ENCODE data around the gene FMN1.

Gene FMN1

DNA sequence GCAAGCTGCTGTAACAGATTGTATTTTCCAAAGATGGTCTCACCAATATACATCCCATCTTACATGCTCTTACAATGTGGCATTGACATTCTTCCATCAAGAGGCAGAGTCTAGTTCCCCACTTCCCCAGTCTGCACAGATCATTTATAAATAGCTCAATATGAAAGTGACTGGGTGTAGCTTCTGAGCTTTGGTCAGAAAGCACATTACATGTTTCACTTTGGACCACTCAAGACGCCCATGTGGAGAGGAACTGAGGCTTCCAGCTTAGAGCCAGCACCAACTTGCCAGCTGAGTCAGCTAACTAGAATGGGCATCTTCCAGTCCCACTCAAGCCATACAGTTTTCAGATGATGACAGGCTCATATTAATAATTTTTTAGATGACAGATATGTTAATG lies 431.2 kb downstream of the FMN1 start:
- no peak overlapping the region for H3K9ac ChIP-seq (ENCODE audit: low read length)
- no peaks in the 10 kb centered on the region for H3K27me3 ChIP-seq (ENCODE audit: control insufficient read depth, insufficient read depth, low read length)
- no peak overlapping the region for H3K27ac ChIP-seq (ENCODE audit: low read length)
- H3K4me1 ChIP-seq (ENCODE audit: control insufficient read depth, low read depth, low read length), result no peaks in the 10 kb centered on the region
- no peak overlapping the region for H3K4me3 ChIP-seq (ENCODE audit: low read length)
- H3K9me3 ChIP-seq (ENCODE audit: control insufficient read depth, low read depth, low read length), result no peaks in the 10 kb centered on the region
- no peaks in the 10 kb centered on the region for H3K36me3 ChIP-seq (ENCODE audit: control insufficient read depth, low read depth, low read length)

DNA sequence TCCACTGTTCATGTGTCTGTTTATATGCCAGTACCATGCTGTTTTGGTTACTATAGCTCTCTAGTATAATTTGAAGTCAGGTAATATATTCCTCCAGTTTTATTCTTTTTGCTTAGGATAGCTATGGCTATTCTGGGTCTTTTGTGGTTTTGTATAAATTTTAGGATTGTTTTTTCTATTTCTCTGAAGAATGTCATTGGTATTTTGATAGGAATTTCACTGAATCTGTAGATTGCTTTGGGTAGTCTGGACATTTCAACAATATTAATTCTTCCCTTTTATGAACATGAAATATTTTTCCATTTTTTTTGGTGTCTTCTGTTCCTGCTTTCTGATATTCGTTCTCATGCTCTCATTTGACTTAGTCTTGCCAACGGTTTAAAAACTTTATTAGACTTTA lies 437.1 kb downstream of the FMN1 start:
- H3K27me3 ChIP-seq (ENCODE audit: control insufficient read depth, insufficient read depth, low read length), result no peaks in the 10 kb centered on the region
- H3K4me3 ChIP-seq (ENCODE audit: low read length), result no peak overlapping the region
- H3K9me3 ChIP-seq (ENCODE audit: control insufficient read depth, low read depth, low read length), result no peaks in the 10 kb centered on the region
- no peak overlapping the region for H3K9ac ChIP-seq (ENCODE audit: low read length)
- no peaks in the 10 kb centered on the region for H3K4me1 ChIP-seq (ENCODE audit: control insufficient read depth, low read depth, low read length)
- no peaks in the 10 kb centered on the region for H3K36me3 ChIP-seq (ENCODE audit: control insufficient read depth, low read depth, low read length)
- no peak overlapping the region for H3K27ac ChIP-seq (ENCODE audit: low read length)

DNA sequence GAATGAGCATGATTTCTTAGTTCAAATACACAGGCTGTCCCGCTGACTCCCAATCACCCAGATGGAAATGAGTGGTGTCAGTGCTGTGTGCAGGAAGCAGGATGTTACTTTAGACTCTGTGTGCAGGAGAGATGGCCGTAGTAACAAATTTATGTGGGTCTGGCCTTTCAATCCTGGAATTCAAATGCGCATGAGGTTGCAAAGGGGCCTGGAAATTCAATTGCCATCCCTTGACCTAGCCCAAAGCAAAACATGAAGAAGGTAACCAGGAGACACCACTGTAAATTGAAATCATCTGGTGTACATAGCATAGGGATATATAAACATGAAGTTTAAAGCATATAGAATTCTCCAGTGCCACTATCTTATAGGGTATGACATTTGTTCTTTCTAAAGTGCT lies 443.5 kb downstream of the FMN1 start:
- Histone ChIP-seq H3K27me3 (ENCODE audit: control insufficient read depth, insufficient read depth, low read length) (no peaks in the 10 kb centered on the region), H3K4me1 (ENCODE audit: control insufficient read depth, low read depth, low read length) (no peaks in the 10 kb centered on the region), H3K4me3 (ENCODE audit: low read length) (no peak overlapping the region), H3K9ac (ENCODE audit: low read length) (no peak overlapping the region), H3K9me3 (ENCODE audit: control insufficient read depth, low read depth, low read length) (no peaks in the 10 kb centered on the region), H3K27ac (ENCODE audit: low read length) (no peak overlapping the region), H3K36me3 (ENCODE audit: control insufficient read depth, low read depth, low read length) (no peaks in the 10 kb centered on the region)

DNA sequence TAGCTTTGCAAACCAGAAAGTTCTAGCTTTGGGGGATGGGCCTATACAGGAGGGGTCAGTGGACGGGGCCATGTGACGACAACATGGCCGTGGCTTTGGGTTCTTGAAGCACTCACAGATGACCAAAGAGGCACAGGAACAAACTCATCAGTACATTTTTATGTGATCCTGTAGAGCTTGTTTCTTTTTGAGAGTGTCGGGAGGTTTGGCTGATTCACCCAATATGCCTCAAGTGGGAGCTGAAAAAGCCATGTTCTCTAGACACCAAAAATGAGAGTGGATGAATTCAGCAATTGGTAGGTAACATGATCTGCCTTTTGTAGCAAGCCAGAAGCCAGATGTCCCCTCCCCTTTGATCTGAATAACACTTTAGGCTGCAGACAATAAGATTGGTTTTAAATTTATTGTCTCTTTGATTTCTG lies 446.6 kb downstream of the FMN1 start:
- Histone ChIP-seq H3K4me3 (ENCODE audit: low read length) (no peak overlapping the region), H3K27ac (ENCODE audit: low read length) (no peak overlapping the region), H3K9me3 (ENCODE audit: control insufficient read depth, low read depth, low read length) (no peaks in the 10 kb centered on the region)

DNA sequence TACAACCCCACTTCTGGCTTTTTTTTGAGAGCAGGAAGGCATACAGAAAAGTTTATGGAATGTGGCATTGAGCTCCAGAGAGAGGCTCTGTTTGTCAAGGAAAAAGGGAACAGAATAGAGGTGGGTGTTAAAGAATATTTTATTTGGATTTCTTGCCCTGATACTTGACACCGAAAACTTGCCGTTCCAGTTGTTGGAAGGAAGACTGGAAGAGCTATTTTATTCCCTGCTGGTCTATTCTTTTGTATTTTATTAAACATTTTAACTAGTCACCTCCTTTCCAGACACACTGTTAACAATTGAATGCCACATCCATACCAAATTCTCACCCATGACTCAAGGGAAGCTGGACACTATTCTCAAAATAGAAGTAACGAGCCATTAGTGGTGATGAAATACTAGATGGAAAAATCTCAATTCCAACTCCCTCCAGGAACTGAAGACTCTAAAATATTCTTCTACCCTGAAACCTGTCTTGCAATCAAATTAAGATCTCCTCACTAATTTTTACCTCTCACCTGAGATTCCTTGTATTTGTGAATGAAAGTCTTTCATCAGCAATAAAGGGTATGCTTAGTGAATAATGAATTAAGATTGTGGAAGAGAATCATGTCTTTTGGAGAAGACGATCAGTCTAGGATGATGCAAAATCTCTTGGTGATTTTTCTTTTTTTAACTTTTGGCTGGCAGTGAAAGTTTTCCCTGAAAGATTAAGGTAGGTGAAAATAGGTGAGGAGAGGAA lies 448.2 kb downstream of the FMN1 start:
- Histone ChIP-seq H3K27ac (ENCODE audit: low read length) (no peak overlapping the region), H3K36me3 (ENCODE audit: control insufficient read depth, low read depth, low read length) (no peaks in the 10 kb centered on the region), H3K4me3 (ENCODE audit: low read length) (no peak overlapping the region), H3K9ac (ENCODE audit: low read length) (no peak overlapping the region), H3K27me3 (ENCODE audit: control insufficient read depth, insufficient read depth, low read length) (no peaks in the 10 kb centered on the region), H3K9me3 (ENCODE audit: control insufficient read depth, low read depth, low read length) (no peaks in the 10 kb centered on the region), H3K4me1 (ENCODE audit: control insufficient read depth, low read depth, low read length) (no peaks in the 10 kb centered on the region)

More for the DNA sequence above, 446.6 kb downstream of the FMN1 start:
- H3K36me3 ChIP-seq (ENCODE audit: control insufficient read depth, low read depth, low read length), result no peaks in the 10 kb centered on the region
- H3K9ac ChIP-seq (ENCODE audit: low read length), result no peak overlapping the region
- no peaks in the 10 kb centered on the region for H3K4me1 ChIP-seq (ENCODE audit: control insufficient read depth, low read depth, low read length)
- no peaks in the 10 kb centered on the region for H3K27me3 ChIP-seq (ENCODE audit: control insufficient read depth, insufficient read depth, low read length)

DNA sequence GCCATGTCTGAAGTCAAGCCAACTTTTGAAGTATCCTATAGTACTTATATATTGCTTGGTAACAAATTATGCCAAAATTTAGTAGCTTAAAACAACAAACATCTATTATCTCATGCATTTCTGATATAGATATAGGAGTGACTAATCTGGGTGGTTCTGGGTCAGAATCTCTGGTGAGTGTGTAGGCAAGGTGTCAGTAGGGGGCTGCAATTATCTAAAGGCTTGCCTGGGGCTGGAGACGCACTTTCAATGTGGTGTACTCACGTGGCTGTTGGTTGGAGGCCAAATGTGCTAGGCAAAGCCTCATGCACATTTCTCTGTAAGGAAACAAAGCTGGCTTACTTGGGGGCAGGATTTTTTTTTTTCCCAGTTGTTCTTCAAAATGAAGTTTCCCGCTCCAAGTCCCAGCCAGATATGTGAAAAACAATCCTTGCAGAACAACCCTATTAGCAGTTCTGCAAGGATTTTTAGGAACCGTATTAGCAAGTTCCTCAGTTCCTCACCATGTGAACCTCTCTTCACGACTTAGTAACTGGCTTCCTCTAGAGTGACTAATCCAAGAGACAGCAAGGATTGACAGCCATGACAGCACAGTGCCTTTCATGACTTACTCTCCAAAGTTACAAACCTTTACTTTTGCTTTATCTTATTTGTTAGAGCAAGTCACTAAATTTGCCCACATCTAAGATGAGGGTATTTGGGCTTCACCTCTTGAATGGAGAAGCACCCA lies 450.9 kb downstream of the FMN1 start:
- H3K27me3 ChIP-seq (ENCODE audit: control insufficient read depth, insufficient read depth, low read length), result no peaks in the 10 kb centered on the region
- H3K4me1 ChIP-seq (ENCODE audit: control insufficient read depth, low read depth, low read length), result no peaks in the 10 kb centered on the region
- no peaks in the 10 kb centered on the region for H3K9me3 ChIP-seq (ENCODE audit: control insufficient read depth, low read depth, low read length)
- no peak overlapping the region for H3K9ac ChIP-seq (ENCODE audit: low read length)
- no peak overlapping the region for H3K27ac ChIP-seq (ENCODE audit: low read length)
- H3K4me3 ChIP-seq (ENCODE audit: low read length), result no peak overlapping the region
- no peaks in the 10 kb centered on the region for H3K36me3 ChIP-seq (ENCODE audit: control insufficient read depth, low read depth, low read length)

DNA sequence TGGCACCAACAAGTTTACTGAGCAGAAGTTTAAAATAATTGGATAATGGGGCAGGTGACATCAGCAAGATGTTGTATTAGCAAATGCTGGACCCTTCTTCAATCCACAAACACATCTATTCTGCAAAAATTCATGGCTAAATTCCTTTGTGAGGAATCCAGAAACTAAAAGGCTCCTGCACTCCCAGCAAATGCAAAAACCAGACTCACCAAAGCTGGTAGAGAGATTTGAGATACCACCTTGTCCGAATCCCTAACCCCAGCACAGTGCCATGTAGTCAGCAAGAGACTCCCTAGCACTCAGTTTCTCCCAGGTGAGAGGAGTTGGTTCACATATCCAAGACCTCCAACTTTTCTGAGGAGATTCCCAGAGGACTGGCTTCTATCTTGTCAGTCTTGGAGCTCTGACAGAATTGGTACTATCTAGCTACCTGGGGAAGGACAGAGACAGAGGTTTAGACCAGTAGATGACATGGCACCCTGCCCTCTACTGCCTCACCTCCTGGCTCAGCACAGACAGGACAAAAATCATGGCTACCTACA lies 454.9 kb downstream of the FMN1 start:
- Histone ChIP-seq H3K4me1 (ENCODE audit: control insufficient read depth, low read depth, low read length) (no peaks in the 10 kb centered on the region), H3K36me3 (ENCODE audit: control insufficient read depth, low read depth, low read length) (no peaks in the 10 kb centered on the region), H3K4me3 (ENCODE audit: low read length) (no peak overlapping the region), H3K27me3 (ENCODE audit: control insufficient read depth, insufficient read depth, low read length) (no peaks in the 10 kb centered on the region), H3K27ac (ENCODE audit: low read length) (no peak overlapping the region), H3K9ac (ENCODE audit: low read length) (no peak overlapping the region), H3K9me3 (ENCODE audit: control insufficient read depth, low read depth, low read length) (no peaks in the 10 kb centered on the region)

DNA sequence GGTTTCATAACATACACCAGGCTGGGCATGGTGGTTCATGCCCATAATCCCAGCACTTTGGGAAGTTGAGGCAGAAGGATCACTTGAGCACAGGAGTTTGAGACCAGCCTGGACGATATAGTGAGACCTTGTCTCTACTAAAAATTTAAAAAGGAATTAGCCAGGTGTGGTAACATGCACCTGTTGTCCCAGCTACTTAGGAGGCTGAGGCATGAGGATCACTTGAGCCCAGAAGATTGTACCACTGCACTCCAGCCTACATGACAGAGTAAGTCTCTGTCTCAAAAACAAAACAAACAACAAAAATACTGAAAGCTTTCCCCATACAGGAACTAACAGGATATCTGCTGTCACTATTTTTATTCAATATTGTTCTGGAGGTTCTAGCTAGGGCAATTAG lies 455.8 kb downstream of the FMN1 start:
- no peaks in the 10 kb centered on the region for H3K4me1 ChIP-seq (ENCODE audit: control insufficient read depth, low read depth, low read length)
- no peaks in the 10 kb centered on the region for H3K9me3 ChIP-seq (ENCODE audit: control insufficient read depth, low read depth, low read length)
- H3K4me3 ChIP-seq (ENCODE audit: low read length), result no peak overlapping the region
- H3K27me3 ChIP-seq (ENCODE audit: control insufficient read depth, insufficient read depth, low read length), result no peaks in the 10 kb centered on the region
- H3K27ac ChIP-seq (ENCODE audit: low read length), result no peak overlapping the region
- no peaks in the 10 kb centered on the region for H3K36me3 ChIP-seq (ENCODE audit: control insufficient read depth, low read depth, low read length)
- no peak overlapping the region for H3K9ac ChIP-seq (ENCODE audit: low read length)

DNA sequence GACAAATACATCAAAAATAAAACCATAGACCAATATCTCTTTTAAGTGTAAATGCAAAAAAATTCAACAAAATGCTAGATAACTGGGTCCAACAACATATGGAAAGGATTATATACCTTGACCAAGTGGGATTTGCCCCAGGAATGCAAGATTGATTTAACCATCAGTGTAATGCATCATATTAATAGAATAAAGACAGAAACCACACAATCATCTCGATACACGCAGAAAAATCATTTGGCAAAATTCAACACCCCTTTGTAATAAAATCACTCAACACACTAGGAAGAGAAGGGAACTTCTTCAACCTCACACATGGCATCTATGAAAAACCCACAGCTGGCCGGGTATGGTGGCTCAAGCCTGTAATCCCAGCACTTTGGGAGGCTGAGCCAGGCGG lies 457.2 kb downstream of the FMN1 start:
- H3K27ac ChIP-seq (ENCODE audit: low read length), result no peak overlapping the region
- H3K4me3 ChIP-seq (ENCODE audit: low read length), result no peak overlapping the region
- H3K36me3 ChIP-seq (ENCODE audit: control insufficient read depth, low read depth, low read length), result no peaks in the 10 kb centered on the region
- no peaks in the 10 kb centered on the region for H3K4me1 ChIP-seq (ENCODE audit: control insufficient read depth, low read depth, low read length)
- no peaks in the 10 kb centered on the region for H3K27me3 ChIP-seq (ENCODE audit: control insufficient read depth, insufficient read depth, low read length)
- H3K9me3 ChIP-seq (ENCODE audit: control insufficient read depth, low read depth, low read length), result no peaks in the 10 kb centered on the region
- no peak overlapping the region for H3K9ac ChIP-seq (ENCODE audit: low read length)

DNA sequence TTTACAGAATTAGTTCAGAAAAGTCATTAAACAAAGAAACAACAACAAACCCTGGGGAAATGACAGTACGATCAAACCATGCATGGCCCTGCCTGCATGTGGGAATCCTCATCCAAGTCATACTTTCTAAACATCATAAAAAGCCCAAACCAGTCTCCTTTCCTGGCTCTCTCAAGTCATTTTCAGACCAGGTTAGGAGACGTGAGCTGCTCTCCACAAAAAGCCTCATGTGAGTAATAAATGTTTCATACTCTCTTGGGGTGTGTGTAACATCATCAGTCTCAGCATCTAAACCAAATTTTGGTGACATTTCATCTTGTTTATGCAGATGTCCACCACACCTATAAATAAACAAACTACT lies 457.8 kb downstream of the FMN1 start:
- no peak overlapping the region for H3K9ac ChIP-seq (ENCODE audit: low read length)
- H3K4me1 ChIP-seq (ENCODE audit: control insufficient read depth, low read depth, low read length), result no peaks in the 10 kb centered on the region
- no peak overlapping the region for H3K27ac ChIP-seq (ENCODE audit: low read length)
- H3K4me3 ChIP-seq (ENCODE audit: low read length), result no peak overlapping the region
- H3K27me3 ChIP-seq (ENCODE audit: control insufficient read depth, insufficient read depth, low read length), result peaks cover under 1% of the 10 kb centered on the region
- H3K36me3 ChIP-seq (ENCODE audit: control insufficient read depth, low read depth, low read length), result no peaks in the 10 kb centered on the region
- H3K9me3 ChIP-seq (ENCODE audit: control insufficient read depth, low read depth, low read length), result no peaks in the 10 kb centered on the region

DNA sequence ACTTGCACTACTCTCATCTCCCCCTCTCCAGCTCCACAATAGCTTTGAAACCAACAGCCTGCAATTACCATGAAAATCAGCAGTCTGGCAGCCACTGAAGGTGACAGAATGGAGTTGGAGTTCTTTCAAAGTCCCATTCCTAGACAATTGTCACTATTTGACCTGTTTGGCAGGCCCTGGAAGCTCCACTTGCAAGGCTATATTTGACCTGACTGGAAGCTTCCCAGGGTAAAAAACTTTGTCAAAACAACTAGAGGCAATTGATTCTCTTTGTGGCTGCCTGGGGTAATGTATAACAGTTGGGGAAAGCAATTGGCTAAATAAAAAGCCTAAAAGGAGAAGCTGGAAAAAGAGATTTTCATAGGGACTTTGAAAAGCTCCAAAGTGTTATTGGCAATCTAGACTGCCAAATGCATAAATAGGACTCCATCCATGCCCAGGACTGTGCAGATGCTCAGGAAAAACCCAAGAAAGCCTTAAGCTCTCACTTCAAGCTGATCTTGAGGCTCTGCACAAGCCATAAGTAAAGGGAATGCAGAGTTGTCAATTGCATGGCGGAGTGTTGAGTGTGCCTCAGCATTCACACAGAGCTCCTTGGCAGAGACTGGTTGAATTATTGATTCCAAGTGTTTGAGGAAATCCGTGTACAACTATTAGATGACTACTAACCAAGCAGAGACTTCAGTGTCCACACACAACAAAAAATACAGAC lies 458.4 kb downstream of the FMN1 start:
- no peak overlapping the region for H3K27ac ChIP-seq (ENCODE audit: low read length)
- no peaks in the 10 kb centered on the region for H3K9me3 ChIP-seq (ENCODE audit: control insufficient read depth, low read depth, low read length)
- H3K4me1 ChIP-seq (ENCODE audit: control insufficient read depth, low read depth, low read length), result peaks cover 3% of the 10 kb centered on the region
- H3K9ac ChIP-seq (ENCODE audit: low read length), result no peak overlapping the region
- H3K36me3 ChIP-seq (ENCODE audit: control insufficient read depth, low read depth, low read length), result no peaks in the 10 kb centered on the region
- peaks cover 6% of the 10 kb centered on the region for H3K27me3 ChIP-seq (ENCODE audit: control insufficient read depth, insufficient read depth, low read length)
- H3K4me3 ChIP-seq (ENCODE audit: low read length), result no peak overlapping the region

Data from iPS-18a (cell line).